Fibroblast of skin of back (primary cell): ENCODE measurements around the gene EBNA1BP2. TPM values are rescaled to one million over a fixed set of nuclear protein-coding genes. Genes with fewer than 3 reads are reported as not detected.
"Not testable (repeated sequence)": the region's sequence is repeated elsewhere in the genome, so short reads cannot be mapped to it uniquely, and the experiment has no call there.

Source experiments
- DNase-seq: peaks from one replicate; pipeline ENCODE4 v3.0.0-alpha.2; 2013
- polyA plus RNA-seq, 2 experiments: library from polyadenylated mRNA; unstranded; fragments of 120-200 nt; gene quantifications; one replicate each; pipeline ENCODE4 v1.2.1, GENCODE V29; 2013; ENCODE audit not compliant: insufficient read length in 2 of 2

The EBNA1BP2 gene
- polyA plus RNA-seq (2013, experiment 1 of 2; ENCODE audit: insufficient read length), result 102 TPM
- polyA plus RNA-seq (2013, experiment 2 of 2; ENCODE audit: insufficient read length), result 59.1 TPM

DNA sequence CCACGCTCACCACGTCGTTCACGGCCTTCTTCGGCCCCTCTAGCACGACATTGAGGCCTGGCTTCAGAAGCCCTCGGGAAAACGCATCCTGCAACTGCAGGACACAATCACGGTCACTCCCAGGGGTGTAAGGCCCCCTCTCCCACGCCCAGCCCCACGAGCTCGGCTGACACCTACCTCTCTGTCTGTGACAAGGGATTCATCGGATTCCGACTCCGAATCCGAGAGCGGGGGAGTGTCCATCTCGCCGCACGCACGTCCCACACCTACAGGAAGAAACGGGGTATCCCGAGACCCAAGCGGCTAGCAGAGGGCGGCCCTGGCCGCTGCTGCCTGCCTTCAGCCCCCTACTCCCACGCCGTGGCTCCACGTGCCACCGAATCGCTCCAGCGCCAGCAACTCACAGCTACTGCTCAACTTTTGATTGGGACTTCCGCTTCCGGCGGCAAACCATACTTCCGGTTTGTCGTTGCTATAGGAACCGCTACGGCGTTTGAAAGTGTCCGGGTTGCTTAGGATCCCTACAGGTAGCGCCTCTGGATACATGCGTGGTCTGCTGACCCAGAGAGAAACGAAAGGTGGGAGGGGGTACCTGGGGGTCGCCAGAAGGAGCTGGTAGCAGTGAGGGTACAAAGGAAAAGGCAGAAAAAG is at the start of gene EBNA1BP2, which contains the start of gene CFAP57:
TSS of gene EBNA1BP2 (minus strand) at position 415 of the 651 bp plus-strand sequence. CDS start at position 243, 172 bp downstream.
TSS of gene CFAP57 (plus strand) at position 455 of the 651 bp plus-strand sequence. CDS start 424 bp downstream, outside the sequence.
- DNase-seq, result peak; percentile 94

GRCh38 chr1:43221797-43222196 is 49.7 kb upstream of the EBNA1BP2 start:
- DNase-seq, result no peak

DNA sequence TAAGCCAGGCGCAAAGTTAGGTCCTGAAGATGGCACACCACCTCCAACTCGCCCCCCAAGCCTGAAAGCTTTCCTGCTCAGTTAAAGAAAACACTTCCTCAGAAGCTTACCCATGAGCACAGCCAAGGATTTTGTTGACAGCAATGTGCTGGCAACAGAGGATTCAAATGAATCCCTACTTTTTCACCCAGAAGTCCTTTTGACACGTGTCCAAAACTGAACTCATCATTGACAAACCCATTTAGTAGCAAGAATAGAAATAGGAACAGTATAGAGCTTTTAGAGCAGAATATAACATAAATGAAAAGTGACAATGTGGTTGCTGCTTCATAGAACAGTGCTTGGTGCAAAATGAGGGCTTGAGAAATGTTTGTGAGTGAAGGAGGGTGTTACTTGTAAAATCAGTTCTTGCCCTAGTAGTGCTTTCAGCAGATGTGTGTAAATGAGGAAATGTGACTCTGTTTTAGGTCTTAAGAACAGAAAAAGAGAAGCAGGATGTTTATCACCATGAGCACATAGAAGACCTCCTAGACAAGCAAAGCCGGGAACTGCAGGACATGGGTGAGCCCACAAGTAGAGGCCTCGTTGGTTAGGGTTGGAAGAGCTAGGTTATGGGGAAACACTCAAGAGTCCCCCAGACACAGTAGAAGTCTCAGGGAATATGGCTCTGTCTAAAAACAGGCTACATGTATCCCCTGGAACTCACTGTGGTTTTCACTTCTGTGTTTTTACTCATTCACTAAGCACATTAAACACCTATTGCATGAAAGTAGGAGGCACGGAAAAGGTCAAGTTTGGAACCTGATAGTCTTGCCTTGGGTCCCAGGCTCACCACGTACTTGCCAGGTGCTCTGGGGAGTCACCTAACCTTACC is 49.1 kb upstream of the EBNA1BP2 start:
- DNase-seq, result no peak

DNA sequence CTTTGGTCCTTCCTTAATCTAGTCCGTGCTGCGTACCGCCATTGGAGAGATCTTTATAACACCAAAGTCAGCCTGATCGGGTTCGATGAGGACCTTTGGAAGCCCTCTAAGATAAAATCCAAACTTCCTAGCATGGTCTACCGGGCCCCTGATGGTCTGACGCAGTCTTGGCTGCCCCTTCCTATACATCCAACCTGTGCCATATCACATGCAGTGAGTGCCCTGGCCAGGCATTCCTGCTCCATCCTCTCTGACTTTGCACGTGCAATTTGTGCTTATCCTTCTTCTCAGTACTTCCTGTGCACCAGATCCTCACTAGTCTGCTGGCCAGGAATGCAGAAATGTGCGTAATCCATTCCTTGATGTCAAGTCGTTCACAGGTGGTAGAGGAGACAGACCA is 45.7 kb upstream of the EBNA1BP2 start:
- DNase-seq, result no peak

- peak; percentile 56 for DNase-seq
Measured at GRCh38 chr1:43214501-43215444, 42.7 kb upstream of the EBNA1BP2 start.

DNA sequence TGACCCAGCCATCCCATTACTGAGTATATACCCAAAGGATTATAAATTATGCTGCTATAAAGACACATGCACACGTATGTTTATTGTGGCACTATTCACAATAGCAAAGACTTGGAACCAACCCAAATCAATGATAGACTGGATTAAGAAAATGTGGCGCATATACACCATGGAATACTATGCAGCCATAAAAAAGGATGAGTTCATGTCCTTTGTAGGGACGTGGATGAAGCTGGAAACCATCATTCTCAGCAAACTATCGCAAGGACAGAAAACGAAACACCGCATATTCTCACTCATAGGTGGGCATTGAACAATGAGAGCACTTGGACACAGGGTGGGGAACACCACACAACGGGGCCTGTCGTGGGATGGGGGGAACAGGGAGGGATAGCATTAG is 36.2 kb upstream of the EBNA1BP2 start:
- DNase-seq, result not testable (repeated sequence)

GRCh38 chr1:43207229-43207853 is 35.3 kb upstream of the EBNA1BP2 start:
- DNase-seq, result peak; percentile 14

- DNase-seq, result peak; percentile 99
Measured at GRCh38 chr1:43206600-43207228, 34.6 kb upstream of the EBNA1BP2 start.

GRCh38 chr1:43205671-43206070 is 33.6 kb upstream of the EBNA1BP2 start:
- DNase-seq, result peak; percentile 78

DNA sequence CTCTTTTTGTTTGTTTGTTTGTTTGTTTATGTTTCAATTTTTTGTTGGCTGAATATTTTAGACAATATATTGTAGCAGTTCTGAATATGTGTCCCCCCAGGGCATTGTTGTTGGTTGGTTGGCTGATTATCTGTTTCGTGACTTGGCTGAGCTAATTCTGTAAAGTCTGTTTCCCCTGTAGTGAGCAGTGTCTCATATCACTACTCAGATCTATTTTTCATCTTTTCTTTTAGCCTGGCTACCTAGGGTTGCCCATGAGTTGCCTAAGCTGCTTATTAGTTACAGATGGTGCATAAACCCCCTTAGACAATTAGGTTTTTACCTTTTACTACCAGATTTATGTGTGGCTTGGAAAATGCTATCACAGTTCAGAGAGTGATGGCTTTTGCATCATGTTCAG is 32.3 kb upstream of the EBNA1BP2 start:
- no peak for DNase-seq

DNA sequence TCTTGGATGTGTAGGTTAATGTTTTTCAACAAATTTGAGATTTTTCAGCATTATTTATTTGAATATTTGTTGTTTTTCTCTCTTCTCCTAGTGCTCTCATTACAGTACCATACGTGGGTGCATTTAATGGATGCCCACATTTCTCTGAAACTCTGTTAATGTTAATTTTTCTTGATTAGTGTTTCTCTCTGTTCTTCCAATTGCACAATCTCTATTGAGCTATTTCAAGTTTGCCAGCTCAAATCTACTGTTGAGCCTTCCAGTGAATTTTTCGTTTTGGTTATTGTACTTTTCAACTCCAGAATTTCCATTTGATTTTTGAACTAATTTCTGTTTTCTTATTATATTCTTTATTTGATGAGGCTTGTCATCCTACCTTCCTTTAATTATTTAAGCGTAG is 31.8 kb upstream of the EBNA1BP2 start:
- DNase-seq, result no peak

- DNase-seq, result no peak
Measured at GRCh38 chr1:43199093-43199726, 27.1 kb upstream of the EBNA1BP2 start.

DNA sequence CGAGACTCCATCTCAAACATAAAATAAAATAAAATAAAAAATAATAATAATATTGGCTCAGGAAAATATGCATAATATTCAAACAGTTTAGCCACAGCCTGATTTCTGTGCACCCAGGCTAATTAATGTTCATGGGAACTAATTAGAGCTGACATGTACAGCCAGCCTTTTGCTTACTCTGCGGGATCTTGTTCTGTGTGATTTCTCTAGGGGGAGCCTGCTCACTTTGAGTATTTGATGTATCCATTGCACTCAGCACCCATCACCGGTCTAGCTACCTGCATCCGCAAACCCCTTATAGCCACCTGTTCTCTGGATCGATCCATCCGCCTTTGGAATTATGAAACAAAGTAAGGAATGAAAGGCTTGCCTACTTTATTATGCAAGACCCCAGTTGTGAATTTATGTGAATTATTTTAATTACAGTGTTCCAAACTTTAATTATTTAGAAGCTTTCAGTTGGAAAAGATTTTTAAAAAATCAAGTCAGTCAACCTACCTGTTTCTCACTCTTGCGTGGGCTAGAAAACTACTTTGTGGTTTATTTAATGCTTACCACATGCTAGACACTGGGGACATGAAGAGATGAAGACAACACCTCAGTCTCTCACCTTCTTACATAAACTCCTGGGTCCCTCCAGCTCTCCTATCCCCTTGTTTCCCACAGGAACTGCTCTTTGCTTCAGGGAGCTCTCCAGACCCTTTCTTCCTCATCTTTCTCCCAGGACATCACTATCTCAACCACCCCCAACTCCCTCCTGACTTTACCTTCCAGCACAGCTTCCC is 25.4 kb upstream of the EBNA1BP2 start:
- no peak for DNase-seq

- DNase-seq, result no peak
Measured at GRCh38 chr1:43194509-43194908, 22.4 kb upstream of the EBNA1BP2 start.

- DNase-seq, result no peak
Measured at GRCh38 chr1:43188106-43188505, 16.0 kb upstream of the EBNA1BP2 start.

DNA sequence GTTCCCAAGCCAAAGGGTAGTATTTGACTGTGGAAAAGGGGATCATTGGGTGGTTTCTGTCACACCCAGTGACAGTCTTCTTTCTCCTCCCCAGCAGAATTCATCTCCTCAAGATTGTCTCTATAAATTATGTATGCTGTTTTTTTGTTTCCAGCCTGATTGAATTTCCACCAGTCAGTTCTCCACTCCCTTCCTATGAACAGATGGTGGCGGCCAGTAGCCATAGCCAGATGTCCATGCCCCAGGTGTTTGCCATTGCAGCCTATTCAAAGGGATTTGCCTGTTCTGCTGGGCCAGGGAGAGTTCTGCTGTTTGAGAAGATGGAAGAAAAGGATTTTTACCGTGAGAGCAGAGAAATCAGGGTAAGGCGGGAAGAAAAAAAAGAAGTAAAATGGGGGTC is 12.9 kb upstream of the EBNA1BP2 start:
- no peak for DNase-seq

GRCh38 chr1:43184388-43184787 is 12.3 kb upstream of the EBNA1BP2 start:
- DNase-seq, result no peak

GRCh38 chr1:43177691-43178090 is 5.6 kb upstream of the EBNA1BP2 start:
- DNase-seq, result no peak

DNA sequence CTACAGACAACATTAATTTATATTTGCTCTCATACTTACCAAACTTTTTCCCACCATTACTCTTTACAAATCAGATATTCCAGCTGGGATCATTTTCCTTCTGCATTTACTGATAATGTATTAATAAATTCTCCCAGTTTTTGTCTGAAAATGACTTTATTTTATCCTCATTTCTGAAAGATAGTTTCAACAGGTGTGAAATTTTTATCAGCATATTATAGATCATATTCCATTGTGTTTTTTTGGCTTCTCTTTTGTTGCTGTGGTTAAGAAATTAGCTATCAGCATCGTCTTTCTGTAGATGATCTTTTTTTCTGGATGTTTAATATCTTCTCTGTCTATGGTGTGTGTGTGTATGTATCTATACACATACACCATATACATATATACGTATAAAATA is 2.8 kb upstream of the EBNA1BP2 start:
- DNase-seq, result no peak

- peak; percentile 89 for DNase-seq
Measured at GRCh38 chr1:43172527-43172972, 460 bp upstream of the EBNA1BP2 start.
